HepG2 (cell line): ENCODE measurements around the gene RELB. TPM values are rescaled to one million over a fixed set of nuclear protein-coding genes. Genes with fewer than 3 reads are reported as not detected.

ENCODE experiments used
- ARNTL ChIP-seq: sonication (generic); formaldehyde crosslinking; IDR thresholded peaks from 2 replicates; pipeline ENCODE4 v1.4.0; 2020; ENCODE audit warnings: mild to moderate bottlenecking, missing genetic modification reagents
- EEA1 ChIP-seq: sonication (generic); formaldehyde crosslinking; IDR thresholded peaks from 2 replicates; pipeline ENCODE4 v1.5.1; 2020; ENCODE audit warnings: mild to moderate bottlenecking, missing genetic modification reagents, borderline replicate concordance
- JDP2 ChIP-seq: sonication (generic); formaldehyde crosslinking; IDR thresholded peaks from 2 replicates; pipeline ENCODE4 v1.8.1; 2022; ENCODE audit warnings: missing genetic modification reagents, borderline replicate concordance
- KDM2A ChIP-seq: sonication (generic); formaldehyde crosslinking; IDR thresholded peaks from 2 replicates; pipeline ENCODE4 v1.4.0; 2020; ENCODE audit warnings: low read depth, missing genetic modification reagents, borderline replicate concordance
- NFKBIZ ChIP-seq: IDR thresholded peaks from 2 replicates; pipeline ENCODE4 v1.6.1; 2018; ENCODE audit warnings: missing genetic modification reagents, missing compliant biosample characterization
- TBP ChIP-seq: sonication (generic); formaldehyde crosslinking; IDR thresholded peaks from 2 replicates; pipeline ENCODE4 v1.5.0; 2020; ENCODE audit warnings: missing genetic modification reagents
- ZBTB3 ChIP-seq: sonication (generic); formaldehyde crosslinking; IDR thresholded peaks from 2 replicates; pipeline ENCODE4 v1.4.0; 2020; ENCODE audit warnings: low read depth, mild to moderate bottlenecking, moderate library complexity, missing genetic modification reagents, borderline replicate concordance
- ZBTB44 ChIP-seq: sonication (generic); formaldehyde crosslinking; IDR thresholded peaks from 2 replicates; pipeline ENCODE4 v1.4.0; 2020; ENCODE audit warnings: missing genetic modification reagents
- ZNF317 ChIP-seq: sonication (generic); formaldehyde crosslinking; IDR thresholded peaks from 2 replicates; pipeline ENCODE4 v1.5.0; 2020; ENCODE audit warnings: mild to moderate bottlenecking, missing genetic modification reagents
- ZNF407 ChIP-seq: sonication (generic); formaldehyde crosslinking; IDR thresholded peaks from one replicate; pipeline ENCODE4 v1.5.1; 2020; ENCODE audit warnings: mild to moderate bottlenecking, missing genetic modification reagents; ENCODE audit errors: not compliant biosample characterization
- ZNF430 ChIP-seq: sonication (generic); formaldehyde crosslinking; IDR thresholded peaks from 2 replicates; pipeline ENCODE4 v1.9.0; 2021; ENCODE audit warnings: mild to moderate bottlenecking, missing genetic modification reagents
- ZNF780A ChIP-seq: sonication (generic); formaldehyde crosslinking; IDR thresholded peaks from 2 replicates; pipeline ENCODE4 v1.8.0; 2022; ENCODE audit warnings: mild to moderate bottlenecking, missing genetic modification reagents, moderate library complexity
- ZNF841 ChIP-seq: sonication (generic); formaldehyde crosslinking; IDR thresholded peaks from 2 replicates; pipeline ENCODE4 v1.8.1; 2023; ENCODE audit warnings: missing genetic modification reagents, borderline replicate concordance
- ZSCAN5A ChIP-seq: sonication (generic); formaldehyde crosslinking; IDR thresholded peaks from 2 replicates; pipeline ENCODE4 v1.8.0; 2022; ENCODE audit warnings: mild to moderate bottlenecking, missing genetic modification reagents, borderline replicate concordance
- ZSCAN9 ChIP-seq: IDR thresholded peaks from 2 replicates; pipeline ENCODE4 v1.6.1; 2016; ENCODE audit warnings: borderline replicate concordance
- polyA plus RNA-seq, 8 experiments: library from polyadenylated mRNA; depleted of rRNA in 3 of 8; stranded (reverse) in 7 of 8; unstranded in 1 of 8; fragments of >200 nt; fragmentation: Illumina TruSeq in 4 of 8; extraction: Trizol in 4 of 8; gene quantifications; 2 replicates each; pipeline versions ENCODE4 v1.2.1 to v1.2.3, GENCODE V29; 2011 to 2016; ENCODE audit warnings: low read depth in 4 of 8, missing spikeins in 1 of 8, mixed read lengths in 1 of 8; ENCODE audit not compliant: insufficient read depth in 1 of 8
- total RNA-seq, 5 experiments: library from RNA; depleted of rRNA; stranded (reverse); fragments of >200 nt; fragmentation: Illumina TruSeq; extraction: Trizol; gene quantifications; 2 replicates each; pipeline ENCODE4 v1.2.3, GENCODE V29; 2016; ENCODE audit warnings: low read depth in 1 of 5
- TF ChIP-seq, protein P1 (sequence below), 2 experiments: sonication (generic) in 1 of 2; formaldehyde crosslinking in 1 of 2; IDR thresholded peaks; 2 replicates each; pipeline versions ENCODE4 v1.4.0 to v1.6.1; 2018 to 2020; ENCODE audit warnings: missing genetic modification reagents in 2 of 2, borderline replicate concordance in 1 of 2, low read depth in 1 of 2, mild to moderate bottlenecking in 1 of 2, missing biosample characterization in 1 of 2

RELB gene
- total and polyA plus RNA-seq, 2 of the 13 experiments (the other 11 are each of a cell fraction or from before 2014, with no cell fraction given) = 1.9 to 3.5 TPM

DNA sequence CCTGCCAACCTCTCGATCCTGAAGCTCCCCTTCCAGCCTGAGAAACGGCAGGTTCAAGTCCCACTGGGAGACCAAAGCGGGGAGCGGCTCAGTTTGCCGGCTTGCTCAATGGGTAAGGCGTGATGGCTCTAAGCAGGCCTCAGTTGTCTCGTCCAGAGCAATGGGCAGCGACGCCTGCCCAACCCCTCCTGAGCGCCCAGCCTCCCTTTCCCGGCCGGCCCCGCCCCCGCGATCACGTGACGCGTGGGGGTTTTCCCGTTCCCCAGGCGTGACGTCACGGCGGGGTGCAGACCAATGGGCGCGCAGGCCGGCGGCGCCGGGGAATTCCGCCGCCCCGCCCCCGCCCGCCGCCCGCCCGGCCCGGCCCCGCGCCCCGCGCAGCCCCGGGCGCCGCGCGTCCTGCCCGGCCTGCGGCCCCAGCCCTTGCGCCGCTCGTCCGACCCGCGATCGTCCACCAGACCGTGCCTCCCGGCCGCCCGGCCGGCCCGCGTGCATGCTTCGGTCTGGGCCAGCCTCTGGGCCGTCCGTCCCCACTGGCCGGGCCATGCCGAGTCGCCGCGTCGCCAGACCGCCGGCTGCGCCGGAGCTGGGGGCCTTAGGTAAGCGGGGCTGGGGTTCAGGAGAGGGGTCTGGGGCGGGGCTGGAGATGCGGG lies at the start of gene RELB (continued):
- TF ChIP-seq ZNF407 (CRISPR knock-in tag) = no peak
- TF ChIP-seq ZNF317 (CRISPR knock-in tag) = no peak
- no peak for TF ChIP-seq ZSCAN9 (CRISPR knock-in tag)
- no peak for TF ChIP-seq ZNF780A (CRISPR knock-in tag)
- TF ChIP-seq KDM2A (CRISPR knock-in tag) = peak; percentile 56; the same call in 1 of the 2 replicates
- no peak for TF ChIP-seq ARNTL (CRISPR knock-in tag)
- TF ChIP-seq EEA1 = no peak
- no peak for TF ChIP-seq ZBTB44 (CRISPR knock-in tag)
- TF ChIP-seq ZBTB3 (CRISPR knock-in tag) = no peak
- no peak for TF ChIP-seq JDP2 (CRISPR knock-in tag)
- TF ChIP-seq, protein P1, sequence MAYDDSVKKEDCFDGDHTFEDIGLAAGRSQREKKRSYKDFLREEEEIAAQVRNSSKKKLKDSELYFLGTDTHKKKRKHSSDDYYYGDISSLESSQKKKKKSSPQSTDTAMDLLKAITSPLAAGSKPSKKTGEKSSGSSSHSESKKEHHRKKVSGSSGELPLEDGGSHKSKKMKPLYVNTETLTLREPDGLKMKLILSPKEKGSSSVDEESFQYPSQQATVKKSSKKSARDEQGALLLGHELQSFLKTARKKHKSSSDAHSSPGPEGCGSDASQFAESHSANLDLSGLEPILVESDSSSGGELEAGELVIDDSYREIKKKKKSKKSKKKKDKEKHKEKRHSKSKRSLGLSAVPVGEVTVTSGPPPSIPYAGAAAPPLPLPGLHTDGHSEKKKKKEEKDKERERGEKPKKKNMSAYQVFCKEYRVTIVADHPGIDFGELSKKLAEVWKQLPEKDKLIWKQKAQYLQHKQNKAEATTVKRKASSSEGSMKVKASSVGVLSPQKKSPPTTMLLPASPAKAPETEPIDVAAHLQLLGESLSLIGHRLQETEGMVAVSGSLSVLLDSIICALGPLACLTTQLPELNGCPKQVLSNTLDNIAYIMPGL (CRISPR knock-in tag; IDR thresholded peaks at IDR 0.05; ENCODE audit: borderline replicate concordance in 1 of 2, low read depth in 1 of 2) = peak in 1 of 2 experiments; percentile 32; a peak in 1 of 4 replicates
- TF ChIP-seq ZNF841 (CRISPR knock-in tag) = no peak
- TF ChIP-seq ZNF430 (CRISPR knock-in tag) = no peak
- TF ChIP-seq TBP (CRISPR knock-in tag) = no peak
- peak; percentile 61; the same call in 1 of the 2 replicates for TF ChIP-seq NFKBIZ (CRISPR knock-in tag)
- no peak for TF ChIP-seq ZSCAN5A (CRISPR knock-in tag)
